HEK293 (cell line): ENCODE results near the gene ITGA7.

Experiments
- CTCF ChIA-PET: fragments of 350-600 bp; formaldehyde crosslinking; extraction: SDS; loops from one replicate; lab custom pipeline; 2021; ENCODE audit warnings: antibody characterized with exemption; lab: Yijun Ruan, JAX
- POLR2A ChIA-PET: fragments of 300-600 bp; formaldehyde crosslinking; extraction: SDS; loops from one replicate; lab custom pipeline; 2020; ENCODE audit warnings: antibody characterized with exemption, inconsistent platforms; lab: Yijun Ruan, JAX
- H3K27ac ChIP-seq: fragments of 200-500 bp; sonication (Bioruptor generic); 2 replicates; pipeline ENCODE4 v1.5.1; 2014; ENCODE audit warnings: low read depth, low read length, control low read depth, inconsistent platforms; ENCODE audit errors: extremely low read depth
- H3K36me3 ChIP-seq, 2 experiments: fragments of 200-500 bp in 1 of 2; sonication (Bioruptor generic) in 1 of 2; 1 replicate in 1 of 2; 2 replicates in 1 of 2; pipeline ENCODE4 v1.5.1; 2014 to 2017; ENCODE audit warnings: inconsistent platforms in 2 of 2, low read length in 2 of 2; ENCODE audit not compliant: control insufficient read depth in 2 of 2, insufficient read depth in 1 of 2
- H3K4me1 ChIP-seq: fragments of 200-500 bp; sonication (Bioruptor generic); 2 replicates; pipeline ENCODE4 v1.5.1; 2014; ENCODE audit warnings: mild to moderate bottlenecking, low read length, inconsistent platforms; ENCODE audit not compliant: control insufficient read depth, insufficient read depth
- H3K4me3 ChIP-seq: 2 replicates; pipeline ENCODE4 v1.5.1; 2011; ENCODE audit warnings: low read depth, mild to moderate bottlenecking, control low read depth, low read length, moderate library complexity
- H3K9me3 ChIP-seq: fragments of 200-500 bp; sonication (Bioruptor generic); 2 replicates; pipeline ENCODE4 v1.5.1; 2014; ENCODE audit warnings: low read depth, low read length, inconsistent platforms; ENCODE audit not compliant: control insufficient read depth, insufficient read depth
- GFI1B ChIP-seq: fragments of 450-650 bp; formaldehyde crosslinking; IDR thresholded peaks from 2 replicates; pipeline ENCODE4 v1.5.1; 2016; ENCODE audit warnings: missing biosample characterization, missing genetic modification characterization
- PRDM2 ChIP-seq: fragments of 450-650 bp; formaldehyde crosslinking; IDR thresholded peaks from 2 replicates; pipeline ENCODE4 v1.5.1; 2016; ENCODE audit warnings: missing biosample characterization, missing genetic modification characterization, borderline replicate concordance
- SP7 ChIP-seq: fragments of 450-650 bp; formaldehyde crosslinking; IDR thresholded peaks from 2 replicates; pipeline ENCODE4 v1.5.1; 2016; ENCODE audit warnings: missing biosample characterization, missing genetic modification characterization
- ZFP37 ChIP-seq: fragments of 450-650 bp; formaldehyde crosslinking; IDR thresholded peaks from 2 replicates; pipeline ENCODE4 v1.5.1; 2016; ENCODE audit warnings: missing biosample characterization, missing genetic modification characterization
- ZFP69B ChIP-seq: fragments of 450-650 bp; formaldehyde crosslinking; IDR thresholded peaks from 2 replicates; pipeline ENCODE4 v1.5.1; 2016; ENCODE audit warnings: missing biosample characterization, missing genetic modification characterization
- ZNF10 ChIP-seq: fragments of 450-650 bp; formaldehyde crosslinking; IDR thresholded peaks from 2 replicates; pipeline ENCODE4 v1.5.1; 2017; ENCODE audit warnings: missing biosample characterization, missing genetic modification characterization
- ZNF18 ChIP-seq: fragments of 450-650 bp; formaldehyde crosslinking; IDR thresholded peaks from 2 replicates; pipeline ENCODE4 v1.5.1; 2016; ENCODE audit warnings: missing biosample characterization, missing genetic modification characterization
- ZNF202 ChIP-seq: fragments of 450-650 bp; formaldehyde crosslinking; IDR thresholded peaks from 2 replicates; pipeline ENCODE4 v1.5.1; 2016; ENCODE audit warnings: missing biosample characterization, missing genetic modification characterization, borderline replicate concordance
- ZNF221 ChIP-seq: fragments of 450-650 bp; formaldehyde crosslinking; IDR thresholded peaks from 2 replicates; pipeline ENCODE4 v1.5.1; 2017; ENCODE audit warnings: missing biosample characterization, missing genetic modification characterization, borderline replicate concordance
- ZNF280C ChIP-seq: fragments of 450-650 bp; formaldehyde crosslinking; IDR thresholded peaks from 2 replicates; pipeline ENCODE4 v1.5.1; 2016; ENCODE audit warnings: missing biosample characterization, missing genetic modification characterization
- ZNF341 ChIP-seq: fragments of 450-650 bp; formaldehyde crosslinking; IDR thresholded peaks from 2 replicates; pipeline ENCODE4; 2016; ENCODE audit warnings: low read depth, missing biosample characterization, missing genetic modification characterization
- ZNF426 ChIP-seq: fragments of 450-650 bp; formaldehyde crosslinking; IDR thresholded peaks from 2 replicates; pipeline ENCODE4 v1.5.1; 2017; ENCODE audit warnings: missing biosample characterization, missing genetic modification characterization, mild to moderate bottlenecking, inconsistent platforms, moderate library complexity
- ZNF521 ChIP-seq: fragments of 450-650 bp; formaldehyde crosslinking; IDR thresholded peaks from 2 replicates; pipeline ENCODE4 v1.5.1; 2017; ENCODE audit warnings: missing biosample characterization, mild to moderate bottlenecking, missing genetic modification characterization
- ZNF677 ChIP-seq: fragments of 450-650 bp; IDR thresholded peaks from 2 replicates; pipeline ENCODE4 v1.5.0; 2018; ENCODE audit warnings: missing biosample characterization, mild to moderate bottlenecking, missing genetic modification characterization, moderate library complexity
- ZNF692 ChIP-seq: fragments of 450-650 bp; formaldehyde crosslinking; IDR thresholded peaks from 2 replicates; pipeline ENCODE4 v1.5.1; 2016; ENCODE audit warnings: missing biosample characterization, missing genetic modification characterization
- ZNF704 ChIP-seq: fragments of 450-650 bp; formaldehyde crosslinking; IDR thresholded peaks from 2 replicates; pipeline ENCODE4 v1.5.1; 2016; ENCODE audit warnings: missing biosample characterization, missing genetic modification characterization
- ZSCAN4 ChIP-seq: fragments of 450-650 bp; formaldehyde crosslinking; IDR thresholded peaks from 2 replicates; pipeline ENCODE4 v1.5.1; 2017; ENCODE audit warnings: missing biosample characterization, missing genetic modification characterization

Gene ITGA7

GRCh38 chr12:55737581-55738122 is 29.9 kb upstream of the ITGA7 start:
- H3K4me3 ChIP-seq, result no peak overlapping the region
- TF ChIP-seq ZNF18 (tag by site-specific recombination) (no peak), ZNF10 (tag by site-specific recombination) (no peak), PRDM2 (tag by site-specific recombination) (no peak), SP7 (tag by site-specific recombination) (peak; percentile 94), ZNF692 (tag by site-specific recombination) (peak; percentile 6; the same call in 1 of the 2 replicates), ZNF341 (tag by site-specific recombination) (peak; percentile 95)
- TF ChIP-seq, all 188 proteins: peak for 3
- Histone ChIP-seq H3K36me3 (no peaks in the 10 kb centered on the region), H3K9me3 (no peaks in the 10 kb centered on the region), H3K27ac (peak overlapping the region; percentile 43), H3K4me1 (peaks cover 10% of the 10 kb centered on the region; the same call in 1 of the 2 replicates)
- ChIA-PET POLR2A (interaction anchor here (1.0 to 3.4 kb wide), 12 partner anchors 8 to 367 kb away, joined by 3 to 24 read pairs (median 4); partner anchors contain the start of genes CD63, ORMDL2, PA2G4 and PYM1), CTCF (interaction anchor here (0.5 to 6.8 kb wide), 63 partner anchors 8 to 899 kb away, joined by 3 to 127 read pairs (median 5); partner anchors contain the start of genes BLOC1S1, CD63, ITGA7 and ORMDL2)

- CTCF ChIA-PET, result interaction anchor here (0.5 to 6.8 kb wide), 50 partner anchors 7 to 593 kb away, joined by 3 to 127 read pairs (median 5); partner anchors contain the start of genes BLOC1S1, CD63, ITGA7 and ORMDL2
- H3K4me3 ChIP-seq, result no peak overlapping the region
- TF ChIP-seq ZFP69B (peak; percentile 90), GFI1B (no peak), ZNF677 (no peak), ZSCAN4 (tag by site-specific recombination) (no peak), ZNF521 (tag by site-specific recombination) (no peak), ZNF202 (tag by site-specific recombination) (no peak), ZNF704 (no peak), ZNF280C (tag by site-specific recombination) (no peak), ZFP37 (no peak), ZNF221 (no peak), ZNF426 (tag by site-specific recombination) (no peak)
These were observed 29.3 kb upstream of the ITGA7 start for GRCh38 chr12:55736780-55737580.

More at GRCh38 chr12:55736780-55737580, 29.3 kb upstream of the ITGA7 start:
- H3K27ac ChIP-seq, result no peak overlapping the region
- peaks cover 8% of the 10 kb centered on the region; the same call in 1 of the 2 replicates for H3K4me1 ChIP-seq
- H3K36me3 ChIP-seq, result no peaks in the 10 kb centered on the region
- no peaks in the 10 kb centered on the region for H3K9me3 ChIP-seq
- POLR2A ChIA-PET, result interaction anchor here (1.1 to 3.4 kb wide), 5 partner anchors 7 to 92 kb away, joined by 3 to 24 read pairs (median 4); partner anchors contain the start of genes CD63, DNAJC14, ORMDL2 and SARNP
